Mesenteric fat pad (tissue), 1 donor: ENCODE data around the gene KCNN2. TPM values are rescaled to one million over a fixed set of nuclear protein-coding genes. Genes with fewer than 3 reads are reported as not detected.

ENCODE experiments used
- DNase-seq: peaks from one replicate; pipeline ENCODE4 v3.0.0-alpha.2; 2020; ENCODE audit warnings: low spot score
- total RNA-seq: library from RNA; stranded (reverse); fragmentation: NEBNext Ultra II Directional; extraction: Animal tissue kit (Norgen Biotek cat#: 25700); gene quantifications from one replicate; pipeline ENCODE4 v1.2.1, GENCODE V29; 2021
- donor health status: DM: yes; HTN: yes; CAD: no.

The KCNN2 gene
- total RNA-seq, 1 donor from 2014 or later: not detected

- DNase-seq: no peak
Observed at GRCh38 chr5:114500756-114501155, 138.9 kb downstream of the KCNN2 start.

GRCh38 chr5:114504560-114504959, 142.7 kb downstream of the KCNN2 start:
- DNase-seq: no peak

- DNase-seq: no peak
Observed at GRCh38 chr5:114524221-114524620, 162.4 kb downstream of the KCNN2 start.

GRCh38 chr5:114544561-114544960, 182.7 kb downstream of the KCNN2 start:
- DNase-seq: no peak
